GM19238 (cell line): ENCODE data around the gene PADI3.

ENCODE experiments used
- DNase-seq: peaks from one replicate; pipeline ENCODE4 v3.0.0; 2011; ENCODE audit warnings: low spot score; ENCODE audit not compliant: insufficient read length

The PADI3 gene

DNA sequence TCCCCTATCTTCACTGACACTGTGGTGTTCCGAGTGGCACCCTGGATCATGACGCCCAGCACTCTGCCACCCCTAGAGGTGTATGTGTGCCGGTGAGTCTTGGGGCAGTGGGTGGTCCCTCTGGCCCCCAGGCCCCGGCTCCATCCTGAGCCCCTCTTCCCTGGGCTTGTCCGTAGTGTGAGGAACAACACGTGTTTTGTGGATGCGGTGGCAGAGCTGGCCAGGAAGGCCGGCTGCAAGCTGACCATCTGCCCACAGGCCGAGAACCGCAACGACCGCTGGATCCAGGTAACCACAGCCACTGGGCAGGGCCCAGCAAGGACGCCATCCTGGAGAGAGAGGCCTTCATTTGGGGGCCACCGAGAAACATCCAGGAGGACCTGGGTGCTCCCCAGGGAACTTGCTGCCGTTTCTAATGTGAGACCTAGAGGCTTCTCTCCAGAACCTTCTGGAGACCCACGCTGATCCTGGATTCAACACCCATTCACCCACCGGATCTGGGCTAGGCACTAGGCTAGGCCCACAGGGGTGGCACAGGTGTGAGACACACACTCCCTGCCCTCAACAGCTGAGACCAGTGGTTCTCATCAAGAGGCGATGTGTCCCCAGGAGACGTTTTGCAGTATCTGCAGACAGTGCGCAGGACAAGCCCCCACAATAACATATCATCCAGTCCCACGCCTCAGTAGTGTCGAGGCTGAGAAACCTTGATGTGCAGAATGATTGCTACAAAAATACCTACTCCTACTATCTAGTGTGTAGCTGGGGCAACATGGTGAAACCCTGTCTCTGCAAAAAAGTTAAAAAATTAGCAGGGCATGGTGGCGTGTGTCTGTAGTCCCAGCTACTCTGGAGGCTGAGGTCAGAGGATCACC, 22.2 kb downstream of the PADI3 start:
- no peak for DNase-seq

DNA sequence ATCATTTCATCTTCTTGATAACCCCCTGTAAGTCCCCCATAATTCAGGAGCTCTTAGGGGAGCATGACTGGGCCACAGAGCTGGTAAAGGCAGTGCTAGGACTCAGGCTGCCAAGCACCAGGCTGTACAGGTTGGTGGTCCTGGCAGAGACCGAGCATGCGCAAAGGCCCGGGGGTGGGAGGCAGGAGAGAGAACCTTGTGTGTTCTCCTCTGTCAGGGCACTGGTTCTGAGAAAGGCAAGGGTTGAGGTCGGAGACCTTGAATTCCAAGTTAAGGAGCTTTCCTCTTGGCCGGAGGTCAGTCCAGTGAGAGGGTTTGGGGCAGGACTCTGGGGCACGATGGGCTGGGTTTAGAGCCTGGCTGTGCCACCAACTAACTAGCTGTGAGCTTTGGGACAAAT, 23.2 kb downstream of the PADI3 start:
- DNase-seq = no peak

DNA sequence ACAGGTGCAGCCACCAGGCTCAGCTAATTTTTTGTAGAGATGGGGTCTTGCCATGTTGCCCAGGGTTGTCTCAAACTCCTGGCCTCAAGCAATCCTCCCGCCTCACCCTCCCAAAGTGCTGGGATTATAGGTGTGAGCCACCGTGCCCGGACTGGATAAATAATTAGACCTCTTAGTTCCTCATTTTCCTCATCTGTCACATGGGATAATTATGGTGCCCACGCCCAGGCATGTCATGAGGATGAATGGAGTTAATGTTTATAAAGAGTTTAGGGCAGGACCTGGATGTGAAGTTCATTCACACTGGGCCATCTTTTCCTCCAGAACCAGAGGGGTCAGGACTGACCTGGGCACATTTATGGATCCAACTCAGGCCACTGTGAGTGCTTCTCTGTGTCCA, 23.7 kb downstream of the PADI3 start:
- DNase-seq = no peak

DNA sequence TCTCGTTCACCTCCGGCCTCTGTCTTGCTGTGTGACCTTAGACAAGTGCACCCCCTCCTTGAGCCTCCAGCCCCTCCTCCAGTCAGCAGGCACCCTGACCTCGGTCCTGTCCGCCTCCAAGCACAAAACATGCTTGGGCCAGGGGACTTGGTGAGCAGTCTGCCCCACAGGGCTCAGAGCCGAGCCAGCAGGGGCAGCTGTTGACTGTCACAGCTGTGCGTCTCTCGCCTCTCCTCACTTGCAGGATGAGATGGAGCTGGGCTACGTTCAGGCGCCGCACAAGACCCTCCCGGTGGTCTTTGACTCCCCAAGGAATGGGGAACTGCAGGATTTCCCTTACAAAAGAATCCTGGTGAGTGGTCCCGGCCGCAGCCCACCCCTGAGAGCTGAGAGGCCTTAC, 24.2 kb downstream of the PADI3 start:
- no peak for DNase-seq

DNA sequence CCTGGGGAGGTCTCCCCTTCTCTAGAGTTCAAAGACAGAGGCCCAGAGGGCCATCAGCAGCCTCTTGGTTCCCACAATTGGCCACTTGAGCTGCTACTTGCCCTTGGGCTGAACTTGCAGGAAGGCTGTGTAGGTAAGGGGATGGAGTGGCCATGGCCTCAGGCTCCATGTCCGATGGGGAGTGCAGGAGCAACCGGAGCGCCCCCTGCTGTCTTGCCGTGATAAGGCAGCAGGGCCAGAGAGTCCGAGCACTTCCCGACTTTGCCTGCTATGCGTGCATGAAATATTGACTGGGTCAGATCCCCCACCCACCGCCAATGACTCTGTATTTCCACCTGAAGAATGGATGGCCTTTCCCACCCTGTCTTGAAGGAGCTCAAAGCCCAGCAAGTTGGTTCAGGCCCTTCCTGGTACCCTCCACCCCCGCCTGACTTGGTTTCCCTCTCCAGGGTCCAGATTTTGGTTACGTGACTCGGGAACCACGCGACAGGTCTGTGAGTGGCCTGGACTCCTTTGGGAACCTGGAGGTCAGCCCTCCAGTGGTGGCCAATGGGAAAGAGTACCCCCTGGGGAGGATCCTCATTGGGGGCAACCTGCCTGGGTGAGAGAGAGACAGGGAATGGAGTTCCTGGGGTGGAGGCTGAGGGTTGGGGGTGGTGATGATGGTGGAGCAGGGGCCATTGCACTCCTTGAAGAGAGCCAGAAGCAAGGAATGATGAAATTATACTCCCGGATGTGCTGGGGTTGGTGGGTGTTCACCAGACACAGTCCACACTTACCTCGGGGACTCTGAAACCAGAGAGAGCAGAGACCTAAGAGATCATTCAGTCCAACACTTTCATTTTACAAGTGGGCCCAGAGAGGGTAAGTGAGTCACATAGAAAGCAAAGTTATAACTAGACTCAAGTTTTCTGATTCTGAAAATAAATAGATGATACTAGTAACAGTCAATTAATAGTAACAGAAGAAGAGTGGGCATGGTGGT, 25.6 kb downstream of the PADI3 start:
- DNase-seq = peak; percentile 45

DNA sequence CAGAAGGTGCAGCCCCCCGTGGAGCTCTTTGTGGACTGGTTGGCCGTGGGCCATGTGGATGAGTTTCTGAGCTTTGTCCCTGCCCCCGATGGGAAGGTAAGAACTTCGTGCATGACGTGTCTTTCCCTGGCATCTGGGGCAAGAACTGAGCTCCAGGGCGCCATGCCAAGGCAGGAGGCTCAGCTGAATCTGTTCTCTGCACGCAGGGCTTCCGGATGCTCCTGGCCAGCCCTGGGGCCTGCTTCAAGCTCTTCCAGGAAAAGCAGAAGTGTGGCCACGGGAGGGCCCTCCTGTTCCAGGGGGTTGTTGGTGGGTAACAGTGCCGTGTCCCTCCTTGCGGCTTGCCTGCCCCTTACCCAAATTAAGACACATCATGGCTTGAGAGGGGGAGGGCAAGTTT, 27.7 kb downstream of the PADI3 start:
- DNase-seq = no peak

DNA sequence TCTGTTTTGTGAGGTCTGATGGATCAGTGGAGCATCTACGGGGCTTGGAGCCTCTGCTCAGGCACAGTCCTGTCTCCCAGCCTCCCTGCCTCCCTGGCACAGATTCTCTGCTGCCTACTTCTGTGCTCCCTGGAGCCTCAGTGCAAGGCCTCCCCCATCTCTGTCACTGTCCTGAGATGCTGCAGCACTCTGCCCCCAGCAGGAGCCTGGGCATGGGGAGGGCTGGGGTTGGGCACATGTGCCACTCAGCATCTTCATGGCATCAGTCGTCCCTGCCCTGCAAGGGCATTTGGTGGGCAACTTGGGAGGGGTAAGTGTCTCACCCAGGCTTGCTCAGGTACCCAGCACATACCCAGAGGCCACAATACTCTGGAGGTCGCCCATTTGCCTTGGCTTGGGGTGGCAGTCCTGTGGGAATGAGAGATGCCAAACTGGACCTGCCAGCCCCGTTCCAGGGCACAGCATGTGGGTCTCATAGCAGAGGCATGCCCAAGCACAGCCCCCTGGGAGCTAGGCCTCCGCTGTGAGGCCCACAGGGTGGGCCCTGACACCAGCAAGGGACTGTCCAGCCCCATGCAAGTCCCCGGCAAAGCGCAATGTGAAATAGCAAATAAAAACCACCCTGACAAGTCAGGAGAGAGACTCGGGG, 28.7 kb downstream of the PADI3 start:
- DNase-seq = no peak

GRCh38 chr1:17278996-17279830, 30.3 kb downstream of the PADI3 start:
- DNase-seq = no peak

- DNase-seq = no peak
These were observed 31.5 kb downstream of the PADI3 start for GRCh38 chr1:17280436-17280835.

DNA sequence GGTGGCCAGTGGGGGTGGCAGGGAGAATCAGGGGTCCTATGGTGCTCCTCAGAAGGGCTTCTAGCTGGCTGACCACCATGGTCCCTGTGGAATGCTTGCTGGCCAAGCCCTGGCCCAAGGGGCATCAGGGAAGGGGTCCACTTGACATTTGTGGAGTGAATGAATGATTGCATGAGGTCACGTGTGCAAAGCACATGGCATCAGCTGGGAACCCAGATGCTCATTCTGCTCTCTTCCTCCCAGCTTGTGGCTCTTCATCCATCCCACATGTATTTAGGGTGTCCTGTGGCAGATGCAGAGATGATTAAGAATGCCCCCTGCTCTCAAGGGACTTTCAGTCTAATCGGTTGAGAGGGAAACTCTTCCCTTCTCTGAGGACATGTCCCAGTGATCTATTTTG, 32.0 kb downstream of the PADI3 start:
- no peak for DNase-seq

DNA sequence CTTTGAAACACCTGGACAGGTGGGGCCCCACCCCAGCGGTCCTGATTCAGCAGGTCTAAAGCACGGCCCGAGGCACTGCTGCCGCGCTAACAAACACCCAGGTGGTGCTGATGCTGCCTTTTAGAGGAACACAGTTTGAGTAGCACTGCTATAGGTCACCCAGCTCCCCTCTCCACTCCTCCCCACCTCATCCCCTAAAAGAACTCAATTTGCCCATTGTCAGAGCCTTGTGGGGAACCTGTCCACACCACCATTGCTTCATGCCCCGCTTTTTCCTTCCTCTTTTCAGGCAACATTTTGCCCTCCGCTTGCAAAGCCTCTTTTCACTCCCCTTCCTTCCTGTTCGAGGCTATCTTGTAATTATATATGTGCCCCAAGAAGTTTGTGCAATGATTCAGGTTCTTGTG, 32.9 kb downstream of the PADI3 start:
- no peak for DNase-seq

- no peak for DNase-seq
These were observed 33.9 kb downstream of the PADI3 start for GRCh38 chr1:17282836-17283235.

DNA sequence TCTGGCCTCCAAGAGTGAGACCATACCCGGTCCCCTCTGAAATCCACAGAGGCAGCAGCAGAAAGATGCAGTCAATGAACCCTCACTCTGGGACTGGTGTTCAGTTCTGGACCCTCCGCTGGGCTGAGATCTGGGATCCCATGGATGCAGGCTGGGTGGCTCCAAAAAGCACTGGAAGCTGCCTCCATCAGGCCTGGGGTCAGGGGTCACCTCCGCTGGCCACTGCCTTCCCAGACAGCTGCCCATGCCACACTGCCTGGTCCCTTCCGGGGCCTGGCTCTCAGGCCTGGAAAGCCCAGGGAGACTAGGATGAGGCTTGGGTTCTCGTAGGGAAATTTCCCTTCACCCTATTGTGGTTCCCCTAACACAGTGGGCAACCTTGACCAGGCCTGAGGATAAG, 37.7 kb downstream of the PADI3 start:
- DNase-seq = no peak

DNA sequence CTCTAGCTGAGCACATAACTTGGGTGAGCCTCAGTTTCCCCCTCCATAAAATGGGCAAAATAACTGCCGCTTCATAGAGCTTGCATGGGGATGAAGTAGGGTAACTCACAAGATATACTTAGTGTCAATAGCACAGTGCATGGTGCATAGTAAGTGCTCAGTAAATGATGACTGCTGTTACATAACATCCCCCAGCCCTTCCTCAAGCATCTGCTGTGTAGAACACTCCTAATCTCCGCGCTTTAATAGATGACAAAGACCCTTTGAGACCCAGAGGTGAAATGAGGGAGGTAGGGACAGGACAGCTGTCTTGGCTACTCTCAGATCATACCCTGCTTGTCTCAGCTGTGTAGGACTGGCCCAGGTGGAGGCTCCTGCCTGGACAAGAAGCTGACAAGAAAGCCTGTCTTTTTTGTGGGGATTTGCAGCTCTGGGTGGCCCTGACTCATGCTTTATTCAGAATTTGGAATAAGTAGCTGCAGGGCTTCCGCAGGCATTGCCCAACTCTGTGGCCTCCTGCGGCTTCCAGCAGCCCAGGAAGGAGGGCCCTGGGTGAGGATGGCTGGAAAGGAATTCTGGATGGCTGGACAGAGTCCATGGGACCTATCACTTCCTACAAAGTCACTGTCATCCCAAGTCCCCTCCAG, 38.4 kb downstream of the PADI3 start:
- DNase-seq = no peak

DNA sequence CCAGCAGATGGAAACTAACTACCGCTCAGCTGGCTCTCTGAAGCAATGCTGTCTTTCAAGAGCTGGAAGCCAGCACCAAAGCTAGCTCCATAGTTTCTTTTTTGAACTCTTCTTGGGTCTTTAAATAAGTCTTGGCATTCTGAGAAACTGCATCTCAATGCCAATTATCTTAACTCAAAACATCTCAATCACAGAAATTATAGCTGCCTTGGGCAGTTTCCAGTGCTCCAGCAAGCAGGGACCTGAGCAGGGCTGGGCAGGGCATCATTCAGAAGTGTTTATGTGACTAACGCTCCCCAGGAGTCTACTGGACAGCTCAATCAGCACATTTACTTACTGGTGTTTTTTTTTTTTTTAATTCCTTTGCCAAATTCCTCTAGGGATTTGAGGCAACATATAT, 40.8 kb downstream of the PADI3 start:
- DNase-seq = no peak

DNA sequence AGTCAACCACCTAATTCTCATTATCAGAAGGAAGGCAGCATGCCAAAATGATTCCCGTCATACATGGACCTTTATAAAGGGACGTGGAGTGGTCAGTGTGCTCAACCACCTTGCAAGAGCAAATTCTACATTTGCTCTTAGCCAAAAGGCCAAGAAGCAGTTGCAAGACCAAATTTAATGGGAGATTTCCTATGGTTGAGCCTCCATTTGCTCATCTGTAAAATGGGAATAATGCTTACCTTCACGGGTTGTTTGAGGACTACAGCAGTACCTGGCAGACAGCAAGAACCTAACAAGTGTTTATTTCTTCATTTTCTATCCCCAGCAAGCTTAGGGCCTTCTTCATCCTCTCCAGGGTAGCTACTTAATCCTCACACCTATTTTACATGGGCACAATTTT, 41.7 kb downstream of the PADI3 start:
- no peak for DNase-seq

GRCh38 chr1:17292299-17293160, 43.6 kb downstream of the PADI3 start:
- DNase-seq = no peak

DNA sequence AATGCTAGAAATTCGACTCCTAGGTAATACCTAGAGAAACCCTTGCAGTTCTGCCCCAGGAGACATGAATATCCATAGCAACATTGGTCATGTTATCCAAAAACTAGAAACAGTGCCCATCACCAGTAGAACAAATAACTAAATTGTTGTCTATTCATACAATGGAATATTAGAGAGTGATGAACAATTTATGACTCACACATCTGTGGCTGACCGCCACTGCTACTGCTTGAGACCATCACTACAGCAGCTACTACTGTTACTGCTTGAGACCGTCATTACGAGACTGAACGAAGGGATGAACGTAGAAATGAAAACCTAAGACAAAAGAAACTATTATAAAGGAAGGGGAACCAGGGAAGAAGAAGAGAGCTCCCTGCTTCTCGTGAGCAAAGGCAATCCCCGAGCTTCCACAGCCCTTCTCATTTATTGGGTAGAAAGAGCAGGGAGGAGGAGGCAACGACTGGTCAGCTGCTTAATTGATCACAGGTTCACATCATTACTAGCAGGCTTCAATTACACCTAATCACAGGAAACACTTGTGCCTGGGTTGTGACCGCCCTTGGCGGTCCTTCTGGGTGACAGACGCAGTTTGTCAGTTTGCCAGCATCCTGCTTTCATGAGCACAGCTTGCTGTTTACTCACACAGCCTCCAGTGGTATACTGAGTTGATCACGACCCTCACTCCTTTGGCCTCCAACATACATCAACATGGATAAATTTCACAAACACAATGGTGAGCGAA, 45.0 kb downstream of the PADI3 start:
- no peak for DNase-seq

GRCh38 chr1:17295292-17295691, 46.4 kb downstream of the PADI3 start:
- no peak for DNase-seq
